GM18867 (cell line): ENCODE results near the gene TM4SF5.

Experiments
- ATAC-seq: cut with Tn5 transposase; IDR thresholded peaks from one replicate; pipeline ENCODE4 v1.9.1; 2021; ENCODE audit warnings: mild to moderate bottlenecking, moderate library complexity; ENCODE audit not compliant: unreplicated experiment

The TM4SF5 gene

GRCh38 chr17:4788807-4789700 lies 17.4 kb downstream of the TM4SF5 start, which contains the start of gene GLTPD2:
Gene GLTPD2, plus strand, starts transcription at chr17:4788964. Its CDS starts 48 bp downstream, at chr17:4789012.
- peak; percentile 10 for ATAC-seq

GRCh38 chr17:4789701-4789950 lies 17.9 kb downstream of the TM4SF5 start:
- no peak for ATAC-seq

DNA sequence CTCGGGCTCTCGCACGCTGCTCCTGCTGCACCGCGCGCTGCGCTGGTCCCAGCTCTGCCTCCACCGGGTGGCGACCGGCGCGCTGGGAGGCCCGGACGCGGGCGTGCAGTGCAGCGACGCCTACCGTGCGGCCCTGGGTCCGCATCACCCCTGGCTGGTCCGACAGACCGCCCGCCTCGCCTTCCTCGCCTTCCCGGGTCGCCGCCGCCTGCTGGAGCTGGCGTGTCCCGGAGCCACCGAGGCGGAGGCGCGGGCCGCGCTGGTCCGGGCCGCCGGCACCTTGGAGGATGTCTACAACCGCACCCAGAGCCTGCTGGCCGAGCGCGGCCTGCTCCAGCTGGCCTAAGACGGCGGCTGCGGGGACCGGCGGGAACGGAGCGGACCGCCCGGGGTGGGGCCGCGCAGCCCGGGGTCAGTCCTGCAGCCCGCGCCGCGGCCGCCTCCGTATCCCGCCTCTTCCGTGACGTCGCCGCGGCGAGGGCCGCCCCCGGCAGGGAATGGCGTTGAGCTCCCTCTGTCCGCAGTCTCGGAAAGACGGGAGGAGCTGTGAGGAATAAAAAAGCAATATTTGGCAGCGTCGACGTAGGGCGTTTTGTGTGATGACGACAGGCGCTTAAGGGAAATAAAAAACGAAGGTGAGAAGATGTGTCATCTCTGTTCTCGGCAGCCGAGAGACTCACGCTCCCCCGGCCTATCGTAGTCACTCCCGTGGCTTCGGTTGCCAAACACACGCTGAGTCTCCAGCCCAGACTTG lies 18.4 kb downstream of the TM4SF5 start:
- peak; percentile 87 for ATAC-seq

DNA sequence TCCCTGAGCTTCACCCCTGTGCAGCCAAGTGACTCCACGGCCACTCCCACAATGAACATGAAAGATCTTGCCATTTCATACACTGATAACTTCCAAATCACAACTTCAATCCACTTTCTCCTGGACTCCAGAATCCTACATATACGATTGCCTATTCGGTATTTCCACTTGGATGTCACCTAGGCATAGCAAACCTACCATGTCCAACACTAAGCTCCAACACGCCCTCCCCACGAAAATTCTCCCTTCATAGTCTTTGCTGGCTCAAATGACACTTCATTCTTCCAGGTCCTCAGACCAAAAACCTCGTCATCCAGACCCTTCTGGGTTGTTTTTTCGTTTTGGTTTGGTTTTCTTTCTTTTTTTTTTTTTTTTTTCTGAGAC lies 19.0 kb downstream of the TM4SF5 start:
- no peak for ATAC-seq

- ATAC-seq, result no peak
Observed at GRCh38 chr17:4795168-4795567, 23.5 kb downstream of the TM4SF5 start.

DNA sequence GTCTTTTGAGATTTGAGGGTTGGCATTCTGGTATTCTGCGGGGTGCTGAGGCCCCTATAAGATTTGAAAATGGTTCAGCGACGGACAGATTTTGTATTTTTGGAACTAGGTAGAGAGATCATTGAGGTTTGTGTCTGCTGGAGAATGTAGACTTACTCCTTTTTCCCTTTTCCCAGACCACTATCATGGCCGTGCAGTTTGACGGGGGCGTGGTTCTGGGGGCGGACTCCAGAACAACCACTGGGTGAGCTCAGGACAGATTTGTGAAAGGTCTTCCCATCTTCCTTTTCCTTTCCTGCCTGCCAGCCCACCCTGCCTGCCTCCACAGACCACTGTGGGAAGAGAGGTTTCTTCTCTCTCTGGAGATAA lies 24.9 kb downstream of the TM4SF5 start:
- no peak for ATAC-seq

GRCh38 chr17:4800462-4801196 lies 28.9 kb downstream of the TM4SF5 start:
- ATAC-seq, result no peak

DNA sequence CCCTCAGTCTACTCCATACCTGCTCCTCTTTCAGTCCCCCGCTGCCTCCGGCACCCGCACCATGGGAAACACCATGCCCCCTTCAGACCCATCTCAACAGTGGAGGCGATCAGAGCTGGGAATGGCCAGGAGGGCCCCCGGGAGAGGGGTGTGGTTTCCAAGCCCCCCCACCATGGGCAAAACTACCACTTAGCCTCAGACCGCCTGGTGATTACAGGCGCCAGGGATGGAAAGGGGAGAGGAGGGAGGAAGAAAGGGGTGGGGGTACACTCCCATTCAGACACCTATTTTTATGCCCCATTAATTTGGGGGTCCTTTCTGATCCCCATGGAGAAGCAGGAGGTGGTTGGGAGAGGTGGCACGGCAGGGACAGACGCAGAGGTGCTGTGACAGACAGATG lies 30.5 kb downstream of the TM4SF5 start, which contains the start of gene C17orf114:
Gene C17orf114 (minus strand): TSS at position 101 of the 400 bp plus-strand sequence.
- no peak for ATAC-seq

DNA sequence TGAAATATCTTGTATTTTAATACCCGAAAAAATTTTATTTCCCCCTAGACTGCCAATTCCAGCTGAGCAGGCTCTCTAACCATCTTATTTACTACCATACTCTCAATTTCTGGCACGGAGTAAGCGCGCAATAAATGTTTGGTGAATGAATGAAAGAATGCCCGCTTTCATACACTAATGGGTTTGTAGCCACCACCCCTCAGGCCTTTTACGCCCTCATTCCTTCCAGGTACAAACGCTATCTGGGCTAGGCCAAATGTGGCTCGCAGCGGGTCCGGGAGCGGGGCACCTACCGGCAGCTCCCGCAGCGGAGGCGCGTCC lies 34.7 kb downstream of the TM4SF5 start:
- no peak for ATAC-seq

DNA sequence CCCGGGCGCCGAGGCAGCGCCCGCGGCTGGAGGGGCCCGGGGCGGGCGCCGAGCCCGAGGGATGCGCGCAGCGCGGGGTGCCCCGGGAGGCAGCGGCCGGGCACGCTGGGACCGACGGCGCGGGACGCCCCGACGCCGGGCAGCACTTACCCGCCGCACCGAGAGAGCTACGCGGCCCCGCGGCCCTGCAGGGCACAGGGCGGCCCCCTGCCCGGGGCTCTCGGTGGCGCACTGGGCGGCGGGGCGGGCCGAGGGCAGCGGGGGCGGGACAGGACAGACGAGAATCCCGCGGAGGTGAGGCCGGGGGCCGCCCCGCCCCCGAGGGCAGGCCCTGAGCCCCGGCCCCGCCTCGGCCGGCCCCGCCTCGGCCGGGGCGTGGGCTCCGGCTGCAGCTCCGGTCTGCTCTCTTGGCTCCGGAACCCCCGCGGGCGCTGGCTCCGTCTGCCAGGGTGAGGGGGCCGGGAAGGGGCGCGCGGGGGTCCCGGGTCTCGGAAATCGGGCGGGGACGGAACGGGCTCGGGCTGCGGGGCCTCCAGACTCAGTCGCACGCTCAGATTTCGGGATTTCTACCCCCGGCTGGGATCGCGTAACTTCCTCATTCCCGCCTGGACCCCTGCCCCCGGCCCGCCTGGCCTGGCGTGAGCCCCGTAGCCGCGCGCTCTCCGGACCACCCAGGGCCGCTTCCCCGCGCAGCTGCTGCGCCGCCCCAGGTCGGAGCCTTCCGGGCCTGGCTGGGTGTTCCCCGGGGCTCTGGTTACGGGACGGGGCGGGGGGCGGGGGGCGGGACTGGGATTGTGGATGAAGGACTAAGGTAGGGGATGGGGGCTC lies 35.3 kb downstream of the TM4SF5 start, which contains the start of gene PLD2:
Gene PLD2 (plus strand): TSS at position 376 of the 828 bp plus-strand sequence. CDS start 621 bp downstream, outside the sequence.
- peak; percentile 93 for ATAC-seq

DNA sequence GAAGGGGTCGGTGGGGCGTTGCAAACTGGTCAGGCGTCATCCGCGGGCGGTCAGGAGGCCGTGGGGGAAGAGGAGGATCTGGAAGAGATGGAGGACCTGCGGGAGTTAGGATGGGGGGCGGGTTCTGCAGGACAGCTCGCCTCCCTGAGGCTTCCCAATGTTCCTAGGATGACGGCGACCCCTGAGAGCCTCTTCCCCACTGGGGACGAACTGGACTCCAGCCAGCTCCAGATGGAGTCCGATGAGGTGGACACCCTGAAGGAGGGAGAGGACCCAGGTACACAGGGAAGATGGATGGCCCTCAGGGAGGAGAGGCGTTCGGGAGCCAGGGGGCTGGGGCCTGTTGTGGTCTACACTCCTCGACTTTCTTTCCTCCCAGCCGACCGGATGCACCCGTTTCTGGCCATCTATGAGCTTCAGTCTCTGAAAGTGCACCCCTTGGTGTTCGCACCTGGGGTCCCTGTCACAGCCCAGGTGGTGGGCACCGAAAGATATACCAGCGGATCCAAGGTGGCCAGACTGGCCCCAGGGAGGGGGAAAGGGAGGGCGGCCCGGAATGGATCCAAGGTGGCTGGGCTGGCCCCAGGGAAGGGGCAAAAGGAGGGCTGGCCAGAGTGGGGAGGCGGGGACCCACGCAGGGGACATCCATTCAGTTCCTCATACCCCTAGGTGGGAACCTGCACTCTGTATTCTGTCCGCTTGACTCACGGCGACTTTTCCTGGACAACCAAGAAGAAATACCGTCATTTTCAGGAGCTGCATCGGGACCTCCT lies 36.1 kb downstream of the TM4SF5 start:
- ATAC-seq, result no peak

- ATAC-seq, result no peak
Observed at GRCh38 chr17:4808378-4808767, 36.7 kb downstream of the TM4SF5 start.

DNA sequence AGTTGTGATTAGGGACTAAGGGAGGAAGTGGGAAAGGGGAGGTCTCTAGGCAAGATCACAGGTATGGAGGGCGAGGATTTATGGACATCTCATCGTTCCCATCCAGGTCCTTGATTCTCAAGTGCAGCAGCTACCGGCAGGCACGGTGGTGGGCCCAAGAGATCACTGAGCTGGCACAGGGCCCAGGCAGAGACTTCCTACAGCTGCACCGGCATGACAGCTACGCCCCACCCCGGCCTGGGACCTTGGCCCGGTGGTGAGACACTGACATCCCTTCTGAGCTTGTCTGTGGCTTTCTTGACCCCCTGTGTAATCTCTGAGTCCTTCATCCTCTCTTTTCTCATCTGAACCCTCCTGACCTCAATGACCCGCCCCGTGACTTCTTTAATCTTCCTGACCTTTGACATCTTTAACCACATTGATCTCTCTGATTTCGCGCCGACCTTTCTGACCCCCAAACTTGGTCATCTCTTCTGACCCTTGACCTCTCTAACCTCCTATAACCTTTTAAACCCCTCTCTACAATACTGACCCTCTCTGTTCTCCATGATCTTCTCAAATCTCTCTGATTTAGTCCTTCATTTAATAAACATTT lies 39.1 kb downstream of the TM4SF5 start:
- no peak for ATAC-seq

DNA sequence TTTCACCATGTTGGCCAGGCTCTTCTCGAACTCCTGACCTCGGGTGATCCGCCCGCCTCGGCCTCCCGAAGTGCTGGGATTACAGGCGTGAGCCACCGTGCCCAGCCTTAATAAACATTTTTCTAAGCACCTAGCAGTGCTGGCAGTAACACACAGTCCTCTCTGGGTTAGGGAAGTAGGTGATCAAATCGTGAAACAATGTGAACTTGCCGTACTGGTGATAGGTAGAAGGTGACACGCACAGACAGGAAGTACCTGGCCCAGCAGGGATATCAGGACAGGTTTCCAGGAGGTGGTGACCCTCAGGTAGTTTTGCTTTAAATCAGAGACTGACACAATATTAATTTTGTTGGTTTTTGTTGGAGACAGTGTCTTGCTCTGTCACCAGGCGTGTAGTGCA lies 39.8 kb downstream of the TM4SF5 start:
- no peak for ATAC-seq

GRCh38 chr17:4812690-4813089 lies 41.0 kb downstream of the TM4SF5 start:
- ATAC-seq, result no peak

GRCh38 chr17:4815043-4815675 lies 43.5 kb downstream of the TM4SF5 start:
- no peak for ATAC-seq

DNA sequence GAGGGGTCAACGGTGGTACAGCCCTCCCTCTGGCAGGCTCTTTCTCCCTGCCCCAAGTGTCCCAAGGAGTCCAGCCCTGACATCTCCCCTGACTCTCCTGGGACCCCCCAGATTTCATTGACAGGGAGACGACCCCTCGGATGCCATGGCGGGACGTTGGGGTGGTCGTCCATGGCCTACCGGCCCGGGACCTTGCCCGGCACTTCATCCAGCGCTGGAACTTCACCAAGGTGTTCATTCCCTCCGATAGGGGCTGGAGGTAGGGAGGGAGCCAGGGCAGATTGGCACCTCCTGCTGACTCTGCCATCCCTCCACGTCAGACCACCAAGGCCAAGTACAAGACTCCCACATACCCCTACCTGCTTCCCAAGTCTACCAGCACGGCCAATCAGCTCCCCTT lies 45.1 kb downstream of the TM4SF5 start:
- ATAC-seq, result no peak

DNA sequence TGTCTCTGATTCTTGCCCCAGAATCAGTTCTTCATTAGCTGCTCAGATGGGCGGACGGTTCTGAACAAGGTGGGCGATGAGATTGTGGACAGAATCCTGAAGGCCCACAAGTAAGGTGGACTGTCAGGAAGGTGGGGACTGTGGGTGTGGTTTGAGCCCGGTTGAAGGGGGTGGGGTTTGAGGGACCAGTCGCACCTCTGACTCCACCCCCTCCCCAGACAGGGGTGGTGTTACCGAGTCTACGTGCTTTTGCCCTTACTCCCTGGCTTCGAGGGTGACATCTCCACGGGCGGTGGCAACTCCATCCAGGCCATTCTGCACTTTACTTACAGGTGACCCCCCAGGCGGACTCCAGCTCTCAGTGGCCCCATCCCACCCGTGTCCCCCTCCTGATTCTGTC lies 46.6 kb downstream of the TM4SF5 start:
- ATAC-seq, result no peak

DNA sequence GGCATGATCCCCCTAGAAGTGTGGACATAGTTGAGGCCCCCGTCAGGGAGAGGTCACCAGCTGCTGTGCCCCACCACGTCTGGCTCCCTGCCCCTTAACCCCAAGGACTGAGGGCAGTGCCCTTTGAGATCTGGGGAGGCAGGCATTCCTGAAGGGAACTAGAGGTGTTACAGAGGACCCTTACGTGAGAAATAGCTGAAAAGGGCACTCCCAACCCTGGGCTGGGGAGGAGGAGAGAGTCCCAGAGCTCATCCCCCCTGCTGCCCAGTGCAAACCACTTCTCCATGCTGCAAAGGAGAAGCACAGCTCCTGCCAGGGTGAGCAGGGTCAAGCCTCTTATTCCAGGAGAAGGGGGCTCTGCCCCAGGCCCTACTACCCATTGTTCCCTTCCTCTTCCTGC lies 51.1 kb downstream of the TM4SF5 start:
- no peak for ATAC-seq
